ENCODE data around the gene CD48.

CD48 gene

DNA sequence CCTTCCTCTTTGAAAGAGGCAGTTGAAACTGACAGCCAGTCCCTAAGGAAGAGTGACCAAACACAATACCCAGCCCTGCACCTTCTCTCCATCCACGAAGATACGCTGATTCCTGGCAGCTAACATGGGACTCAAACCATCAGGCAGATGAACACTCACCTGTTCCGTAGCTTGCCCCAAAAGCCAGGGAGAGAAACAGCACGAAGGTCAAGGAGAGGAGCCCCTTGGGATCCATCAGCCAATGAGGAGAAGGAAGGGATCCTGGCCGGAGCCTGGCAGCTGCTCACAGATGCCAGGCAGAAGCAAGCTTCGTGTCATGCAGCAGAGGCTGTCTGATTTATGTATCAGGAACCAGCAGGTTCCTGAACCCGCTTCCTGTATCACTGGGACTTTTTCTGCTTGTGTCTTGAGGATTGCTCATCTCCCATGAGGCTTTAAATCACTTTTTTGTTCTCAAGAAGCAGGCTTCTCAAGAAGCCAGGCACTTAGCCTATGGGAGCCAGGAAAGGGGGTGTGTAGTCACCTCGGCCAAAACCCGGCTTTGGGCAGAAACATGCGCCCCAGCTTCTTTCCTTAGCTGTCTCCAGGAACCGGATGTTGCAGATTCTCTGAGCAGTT lies 64.8 kb downstream of the CD48 start, which contains the start of gene SLAMF1:
SLAMF1 (minus strand) TSS at position 334 of the 618 bp plus-strand sequence; CDS start at position 235, 99 bp downstream.
- no peak for DNase-seq

DNA sequence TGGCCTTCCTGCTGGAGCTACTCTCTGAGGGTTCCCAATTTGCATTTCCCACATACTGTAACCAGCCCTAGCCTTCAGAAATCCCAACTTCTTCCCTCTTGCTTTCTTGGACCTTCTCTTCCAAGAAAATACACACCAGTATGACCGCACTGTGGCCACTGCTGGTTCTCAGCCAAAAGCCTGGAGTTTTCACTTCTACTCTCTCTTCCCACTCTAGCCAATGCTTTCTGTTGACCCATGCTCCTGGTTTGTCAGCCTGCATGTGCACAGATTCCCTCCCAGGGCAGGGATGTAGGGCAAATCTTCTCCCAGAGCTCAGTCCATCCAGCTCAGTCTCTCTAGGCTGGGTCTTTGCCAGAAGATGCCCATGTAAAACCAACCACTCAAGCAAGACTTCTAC lies 65.4 kb downstream of the CD48 start:
- DNase-seq, result no peak

DNA sequence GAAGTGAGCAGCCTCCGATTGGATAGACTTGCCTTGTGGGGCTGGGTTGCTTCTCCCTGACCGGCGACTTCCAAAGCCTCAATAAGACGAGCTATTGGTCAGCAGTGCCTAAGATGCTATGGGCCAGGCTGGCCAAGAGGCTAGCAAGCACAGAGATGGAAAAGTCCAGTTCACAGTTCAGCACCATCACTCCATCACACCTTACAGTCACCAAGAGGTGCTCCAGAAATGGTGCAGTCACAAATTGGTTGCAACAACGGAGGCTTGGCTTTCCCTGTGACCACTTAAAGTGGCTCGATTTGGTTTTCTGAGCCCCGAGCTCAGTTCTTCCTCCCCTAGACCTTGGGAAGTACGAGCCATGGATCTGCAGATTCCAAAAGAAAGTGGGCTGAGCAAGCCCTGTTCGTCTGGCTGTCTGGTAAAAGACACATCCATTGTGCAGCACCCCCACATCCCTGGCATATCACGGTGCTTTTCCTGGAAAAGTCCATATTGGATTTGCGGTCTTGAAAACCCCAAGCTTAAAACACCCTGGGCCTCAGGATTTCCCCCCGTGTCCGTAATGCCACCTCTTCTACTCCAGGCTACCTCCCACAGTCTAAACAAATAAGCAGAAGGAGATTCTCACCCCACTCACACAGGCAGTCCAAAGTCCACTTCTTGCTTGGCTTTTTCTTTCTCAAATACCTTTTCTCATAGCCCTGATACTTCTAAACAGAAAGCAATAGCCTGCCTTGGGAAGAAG lies 66.1 kb downstream of the CD48 start:
- no peak for DNase-seq

DNA sequence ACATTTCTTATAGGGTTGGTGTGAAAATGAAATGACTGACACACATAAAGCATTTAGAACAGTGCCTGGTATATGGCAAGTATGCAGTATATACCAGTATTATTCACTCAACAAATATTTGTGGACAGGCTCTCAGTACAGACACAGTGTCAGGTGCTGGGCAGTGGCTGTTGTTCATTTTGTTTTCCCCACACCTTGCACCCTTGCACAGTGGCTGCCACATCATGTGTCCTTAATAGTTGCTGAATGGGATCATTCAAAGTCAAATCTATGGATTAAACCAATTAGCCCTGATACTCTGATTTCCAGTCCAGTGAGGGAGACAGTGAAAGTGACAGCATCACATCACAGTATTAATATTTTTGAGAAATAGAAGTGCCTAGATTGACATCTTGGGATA lies 67.2 kb downstream of the CD48 start:
- DNase-seq, result no peak

DNA sequence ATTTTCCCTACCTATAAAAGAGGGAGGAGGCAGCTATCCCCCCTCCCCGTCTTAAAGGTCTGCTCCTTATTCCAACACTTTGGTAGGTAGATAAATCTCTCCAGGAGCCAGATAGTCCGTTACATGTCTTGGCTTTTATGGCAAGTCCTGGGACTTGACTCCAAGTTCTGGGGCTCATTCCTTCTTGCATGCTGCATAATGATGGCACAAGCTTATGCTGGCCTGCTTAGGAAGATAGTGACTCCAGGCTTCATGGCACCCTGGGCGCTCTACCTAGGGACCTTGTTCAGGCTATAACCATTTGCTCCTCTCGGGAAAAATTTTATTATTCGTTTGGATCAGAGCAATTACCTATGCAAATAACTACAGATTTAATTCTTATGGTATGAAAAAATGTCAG lies 68.5 kb downstream of the CD48 start:
- DNase-seq, result no peak

DNA sequence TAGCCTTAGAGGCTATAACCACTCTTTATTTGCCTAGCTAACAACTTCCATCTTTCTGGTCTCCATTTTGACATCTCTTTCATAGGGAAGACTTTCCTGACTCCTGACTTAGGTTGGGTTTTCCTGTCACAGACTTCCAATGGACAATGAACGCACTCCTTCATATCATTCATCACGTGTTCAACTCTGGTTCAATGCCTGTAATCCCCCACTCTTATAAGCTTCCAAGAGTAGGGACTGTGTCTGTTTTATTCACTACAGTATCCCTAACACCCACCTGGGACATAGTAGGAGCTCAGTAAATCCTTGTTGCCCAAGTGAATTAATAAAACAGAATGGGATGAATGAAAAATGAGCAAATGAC lies 69.4 kb downstream of the CD48 start:
- DNase-seq, result no peak

DNA sequence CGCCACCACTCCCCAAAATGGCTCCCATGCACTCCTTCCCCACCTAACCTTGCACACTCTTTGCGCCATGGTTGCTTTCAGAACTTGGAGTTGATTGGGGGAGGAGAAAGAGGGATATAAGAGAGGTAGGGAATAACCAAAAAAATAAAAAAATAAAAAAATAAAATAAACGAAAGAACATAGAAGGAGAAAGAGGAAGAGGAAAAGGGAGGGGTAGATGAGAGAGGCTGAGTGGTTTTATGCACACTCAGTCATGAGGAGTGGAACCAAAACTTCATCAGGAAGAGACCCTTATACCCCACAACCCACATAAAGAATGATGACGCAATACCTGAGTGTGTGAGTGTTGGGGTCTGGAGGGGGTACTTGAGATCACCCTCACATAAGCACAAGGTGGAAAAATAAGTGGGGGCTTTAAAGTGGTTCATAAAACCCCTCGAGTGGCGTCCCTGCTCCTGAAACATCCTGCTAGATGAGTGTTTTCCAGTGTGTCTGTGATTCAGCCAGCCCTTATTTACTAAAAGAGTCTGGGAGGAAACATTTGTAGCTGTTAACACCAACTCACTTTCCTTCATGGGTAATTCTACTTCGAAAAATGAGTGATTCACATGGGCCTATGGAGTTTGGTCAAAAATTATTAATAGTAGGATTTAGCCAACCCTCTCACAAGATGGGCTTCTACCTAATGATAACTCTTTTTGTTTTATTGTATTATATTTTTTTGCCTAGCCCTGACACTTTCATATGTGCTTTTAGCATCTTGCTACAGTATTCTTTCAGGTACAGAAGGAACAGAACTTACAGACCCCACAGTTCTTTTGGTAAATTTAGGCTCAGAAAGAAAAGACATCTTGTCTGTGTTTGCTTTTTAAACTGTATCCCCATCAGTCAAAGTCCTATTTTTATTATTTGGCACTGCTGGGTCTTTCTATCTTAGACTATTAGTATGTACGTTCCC lies 70.0 kb downstream of the CD48 start:
- DNase-seq, result no peak

DNA sequence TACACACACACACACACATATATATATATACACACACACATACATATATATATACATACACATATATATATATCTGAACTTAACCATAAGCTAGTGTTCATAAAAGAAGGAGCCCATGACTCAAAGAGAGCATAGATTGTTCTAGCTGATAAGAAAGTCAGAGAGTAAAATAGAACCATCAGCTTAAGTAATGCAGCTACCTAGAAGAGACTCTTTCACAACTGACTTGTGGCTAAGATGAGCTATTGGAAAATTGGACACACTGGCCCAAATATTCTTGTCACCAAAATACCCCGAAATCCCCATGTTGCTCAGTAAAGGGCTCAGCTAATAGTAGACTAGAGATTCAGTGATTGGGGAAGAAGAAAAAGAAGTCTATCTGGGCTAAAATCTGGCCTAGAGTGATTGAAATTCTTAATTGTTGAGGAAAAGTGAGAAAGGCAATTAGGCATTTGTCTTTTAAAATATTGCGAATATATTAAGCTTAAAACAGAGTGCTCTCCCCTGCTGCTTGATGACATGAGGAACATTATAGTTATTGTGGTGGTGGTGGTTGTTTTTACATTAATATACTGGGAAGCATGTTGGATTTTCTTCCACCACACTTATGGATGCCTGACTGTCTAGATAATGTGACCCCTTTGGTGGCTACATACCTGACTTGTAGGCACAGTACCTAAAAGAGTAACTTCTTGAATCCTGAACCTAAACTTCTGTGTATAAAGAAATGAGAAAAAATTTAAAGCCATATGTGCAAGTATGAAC lies 71.1 kb downstream of the CD48 start:
- DNase-seq, result no peak

DNA sequence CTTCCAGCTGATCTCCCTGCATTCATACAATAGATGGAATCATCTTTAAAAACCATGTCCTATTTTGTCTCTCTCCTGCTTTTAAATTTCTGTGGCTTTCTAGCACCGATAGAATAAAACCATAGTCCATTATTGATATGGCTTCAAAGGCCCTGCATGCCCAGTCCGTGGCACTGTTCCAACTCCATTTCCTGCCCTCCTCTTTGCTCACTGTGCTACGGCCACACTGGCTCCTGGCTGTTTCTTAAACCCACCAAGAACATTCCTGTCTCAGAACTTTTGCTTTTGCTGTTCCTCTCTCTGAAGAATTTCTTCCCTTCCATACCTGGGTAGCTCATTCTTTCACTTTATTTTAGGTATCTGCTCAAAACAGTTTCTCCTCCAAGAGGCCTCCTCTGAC lies 72.0 kb downstream of the CD48 start:
- DNase-seq, result no peak

DNA sequence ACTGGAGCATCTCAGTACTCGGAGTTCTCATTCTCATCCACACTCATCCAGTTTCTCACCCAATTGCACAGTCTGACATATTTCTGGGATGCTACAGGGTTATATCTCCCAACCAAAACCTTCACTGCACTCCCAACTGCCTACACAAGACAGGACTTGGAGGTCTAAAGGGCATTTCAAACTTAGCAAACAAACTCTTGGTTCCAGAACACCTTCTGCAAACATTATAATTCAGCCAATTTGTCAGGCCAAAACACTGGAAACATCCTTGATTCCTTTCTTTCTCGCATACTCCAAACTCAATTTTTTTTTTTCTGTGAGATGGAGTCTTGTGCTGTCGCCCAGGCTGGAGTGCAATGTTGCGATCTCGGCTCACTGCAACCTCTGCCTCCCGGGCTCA lies 72.7 kb downstream of the CD48 start:
- no peak for DNase-seq

DNA sequence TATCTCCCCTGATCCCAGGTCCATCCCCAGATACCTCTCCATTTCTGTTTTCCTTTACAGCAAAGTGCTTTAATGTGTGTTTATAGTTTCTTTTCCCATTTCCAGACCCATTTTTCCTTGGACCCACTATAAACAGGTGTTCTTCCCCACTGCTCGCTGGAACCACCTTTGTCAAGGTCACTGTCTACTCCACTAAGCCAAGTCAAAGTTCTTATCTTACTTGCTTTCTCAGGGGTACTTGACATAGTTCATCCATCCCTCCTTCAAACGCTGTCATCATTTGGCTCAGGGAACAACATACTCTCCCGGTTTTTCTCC lies 73.1 kb downstream of the CD48 start:
- no peak for DNase-seq

DNA sequence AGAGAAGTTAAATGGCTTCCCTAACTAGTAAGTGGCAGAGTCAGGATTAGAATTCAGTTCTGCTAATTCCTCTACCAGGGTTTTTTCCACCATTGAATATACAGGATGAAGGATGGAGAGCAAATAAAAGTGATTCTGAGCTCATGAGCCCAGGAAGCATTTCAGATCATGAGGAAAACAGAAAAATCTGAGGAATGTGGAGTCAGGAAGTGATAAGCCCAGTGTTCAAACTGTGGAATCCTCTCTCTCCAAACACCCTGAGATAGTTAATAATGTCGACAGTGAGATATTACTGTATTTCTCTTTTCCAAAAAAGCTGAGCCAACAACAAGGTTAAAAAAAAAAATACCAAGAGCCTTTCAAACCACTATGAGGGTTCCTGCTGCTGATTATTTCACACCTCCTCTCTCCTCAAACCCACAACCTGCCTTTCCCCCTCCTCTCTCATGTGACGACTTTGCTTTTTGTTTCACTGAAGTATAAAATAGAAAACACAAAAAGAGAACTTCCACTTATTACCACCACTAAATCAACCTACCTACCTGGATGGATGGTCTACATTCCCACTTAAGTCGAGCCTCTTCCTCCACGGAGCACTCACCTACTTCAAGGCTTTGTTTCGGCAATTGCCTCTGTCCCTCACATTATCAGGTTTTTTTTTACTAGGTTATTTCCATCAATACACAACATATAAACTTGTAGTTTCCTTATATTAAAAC lies 73.6 kb downstream of the CD48 start:
- DNase-seq, result peak; percentile 60

DNA sequence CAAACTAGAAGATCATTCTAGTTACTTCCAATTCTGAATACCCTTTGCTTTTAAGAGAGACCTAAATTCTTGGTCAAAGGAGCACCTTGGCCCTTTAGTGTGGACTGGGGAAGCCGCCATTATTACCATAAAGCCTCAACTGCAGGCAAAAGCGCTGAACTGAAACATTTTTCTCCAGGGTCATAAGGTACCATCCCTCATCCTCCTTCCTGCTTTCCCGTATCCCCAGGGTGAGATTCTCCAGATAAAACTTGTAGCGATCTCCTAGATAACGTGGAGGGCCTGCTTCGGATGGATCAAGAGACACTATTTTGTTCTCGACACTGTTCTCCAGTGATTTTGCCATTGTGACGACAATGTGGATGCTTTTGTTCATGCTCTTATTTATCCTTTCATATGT lies 74.6 kb downstream of the CD48 start:
- no peak for DNase-seq

DNA sequence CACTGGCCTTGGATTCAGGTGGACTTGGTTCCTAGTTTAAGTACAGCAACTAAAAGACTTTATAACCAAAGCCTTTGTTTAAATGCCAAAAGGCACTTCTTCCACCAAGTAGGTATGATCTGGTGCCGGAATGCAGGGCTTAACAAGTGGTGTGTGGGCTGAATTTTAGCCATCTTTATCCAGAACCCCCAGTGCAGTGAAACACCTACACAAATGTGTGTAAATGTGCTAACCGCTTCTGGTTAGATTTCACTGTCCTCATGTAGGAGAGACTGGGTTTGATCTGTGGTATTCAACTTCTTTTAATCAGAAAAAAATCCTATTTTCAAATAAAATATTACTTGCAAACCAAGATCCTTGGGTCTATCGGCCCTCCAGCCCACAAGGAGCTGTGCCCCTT lies 75.1 kb downstream of the CD48 start:
- DNase-seq, result no peak

DNA sequence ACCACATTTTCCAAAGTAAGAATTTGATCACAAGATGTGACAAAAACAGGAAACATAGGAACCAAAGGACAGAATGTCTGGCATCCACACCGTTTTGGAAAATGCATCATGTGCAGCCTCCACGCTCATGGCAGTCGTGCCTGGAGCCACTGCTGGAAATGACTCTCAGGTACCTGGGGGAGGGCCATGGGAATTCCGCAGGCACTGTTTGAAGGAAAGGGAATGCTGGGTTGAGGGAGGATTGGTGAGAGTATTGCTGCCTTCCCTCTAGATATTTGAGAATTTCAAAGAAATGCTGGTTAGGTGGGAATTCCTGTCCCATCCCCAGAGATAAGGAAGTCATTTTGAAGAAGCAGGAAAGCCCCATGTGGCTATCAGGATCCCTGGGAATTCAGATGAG lies 75.5 kb downstream of the CD48 start:
- DNase-seq, result no peak

DNA sequence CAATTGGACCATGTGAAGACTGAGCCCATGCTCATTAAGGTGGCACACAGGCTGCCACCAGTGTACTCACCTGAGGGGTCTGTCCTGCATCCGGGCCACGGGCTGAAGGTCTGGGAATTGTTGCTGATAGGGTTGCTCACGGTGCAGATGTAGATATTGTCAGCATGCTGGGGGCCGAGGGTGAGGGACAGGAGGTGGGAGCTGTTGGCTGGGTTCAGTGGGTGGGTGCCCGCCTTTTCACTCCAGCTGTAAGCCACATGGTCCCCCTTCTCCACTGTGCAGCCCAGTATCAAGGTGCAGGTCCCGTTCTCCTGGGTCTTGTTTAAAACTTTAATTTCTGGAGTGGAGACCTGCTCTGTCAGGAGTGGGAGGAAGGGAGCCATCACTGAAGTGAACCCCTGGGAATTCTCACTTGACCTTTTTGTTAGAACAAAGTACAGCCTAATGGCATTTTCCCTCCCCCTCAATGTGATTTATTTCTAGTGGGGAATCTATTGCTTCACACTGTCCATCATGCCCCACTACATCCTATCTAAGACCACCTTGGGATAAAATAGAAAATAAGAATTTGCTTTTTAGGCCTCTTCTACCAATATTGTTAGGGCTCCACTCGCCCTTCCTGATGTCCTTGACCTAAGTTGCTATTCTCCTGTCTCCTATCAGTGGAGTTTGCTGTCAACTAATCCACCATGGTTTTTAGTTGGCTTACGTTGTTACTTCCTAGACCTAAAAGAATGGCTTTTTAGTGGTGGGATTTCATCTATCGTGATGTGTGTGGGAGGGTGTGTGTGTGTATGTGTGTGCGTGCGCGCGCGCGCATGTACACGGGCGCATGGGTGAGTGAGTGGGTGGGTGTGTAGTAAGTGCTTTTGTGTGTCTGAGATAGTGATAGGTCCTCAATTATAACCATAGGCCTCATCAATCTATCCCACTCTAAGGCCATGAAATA lies 76.8 kb downstream of the CD48 start:
- DNase-seq, result no peak

DNA sequence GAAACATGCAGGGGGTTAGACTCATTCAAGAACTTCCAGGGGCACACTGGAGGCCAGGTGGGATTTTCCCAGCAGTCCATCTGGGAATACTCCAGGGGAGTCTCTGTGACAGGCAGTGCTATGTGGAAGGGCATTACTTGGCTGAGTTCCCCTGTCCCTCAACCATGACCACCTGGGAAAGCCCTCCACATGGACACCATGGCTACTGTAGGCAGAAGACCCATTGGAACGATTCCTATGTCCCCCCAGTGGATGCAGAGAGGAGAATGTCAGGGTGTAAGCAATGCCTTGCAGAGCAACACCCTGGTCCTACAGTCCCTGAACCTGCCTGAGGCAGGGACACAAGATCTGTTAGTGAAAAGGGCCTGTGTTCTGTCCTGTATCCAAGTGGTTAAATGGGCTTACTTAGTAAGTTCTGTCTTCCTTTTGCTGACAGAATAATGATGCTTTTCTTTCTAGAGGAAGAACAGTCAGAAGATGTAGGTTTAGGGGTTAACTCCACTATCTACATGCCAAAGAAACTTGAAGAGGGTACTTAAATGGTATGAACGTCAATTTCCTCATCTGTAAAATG lies 78.2 kb downstream of the CD48 start:
- no peak for DNase-seq

DNA sequence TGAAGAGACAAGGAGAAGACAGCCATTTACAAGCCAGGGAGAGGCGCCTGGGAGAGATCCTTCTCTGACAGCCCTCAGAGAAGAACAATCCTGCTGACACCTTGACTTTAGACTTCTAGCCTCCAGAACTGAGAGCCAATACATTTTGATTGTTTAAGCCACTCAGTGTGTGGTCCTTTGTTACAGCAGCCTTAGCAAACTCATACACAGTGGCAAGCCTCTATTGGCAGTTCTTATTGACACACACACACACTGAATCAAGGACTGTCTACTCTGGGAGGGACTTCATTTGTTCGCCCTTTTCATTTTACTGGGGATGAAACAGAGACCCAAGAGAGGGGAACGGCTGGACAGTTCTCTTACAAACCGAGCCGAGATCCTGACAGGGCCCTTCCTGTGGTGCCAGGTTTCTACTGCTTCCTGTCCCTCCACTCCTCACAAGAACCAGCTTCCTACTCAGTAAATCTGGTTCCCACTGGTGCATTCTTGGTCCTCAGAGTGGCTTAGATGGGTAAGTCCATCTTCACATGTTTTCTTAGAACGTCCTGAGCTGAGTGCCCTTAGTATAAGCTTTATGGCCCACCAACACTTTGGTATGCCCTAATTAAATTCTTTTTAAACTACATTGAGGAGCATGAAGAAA lies 79.5 kb downstream of the CD48 start:
- DNase-seq, result no peak

DNA sequence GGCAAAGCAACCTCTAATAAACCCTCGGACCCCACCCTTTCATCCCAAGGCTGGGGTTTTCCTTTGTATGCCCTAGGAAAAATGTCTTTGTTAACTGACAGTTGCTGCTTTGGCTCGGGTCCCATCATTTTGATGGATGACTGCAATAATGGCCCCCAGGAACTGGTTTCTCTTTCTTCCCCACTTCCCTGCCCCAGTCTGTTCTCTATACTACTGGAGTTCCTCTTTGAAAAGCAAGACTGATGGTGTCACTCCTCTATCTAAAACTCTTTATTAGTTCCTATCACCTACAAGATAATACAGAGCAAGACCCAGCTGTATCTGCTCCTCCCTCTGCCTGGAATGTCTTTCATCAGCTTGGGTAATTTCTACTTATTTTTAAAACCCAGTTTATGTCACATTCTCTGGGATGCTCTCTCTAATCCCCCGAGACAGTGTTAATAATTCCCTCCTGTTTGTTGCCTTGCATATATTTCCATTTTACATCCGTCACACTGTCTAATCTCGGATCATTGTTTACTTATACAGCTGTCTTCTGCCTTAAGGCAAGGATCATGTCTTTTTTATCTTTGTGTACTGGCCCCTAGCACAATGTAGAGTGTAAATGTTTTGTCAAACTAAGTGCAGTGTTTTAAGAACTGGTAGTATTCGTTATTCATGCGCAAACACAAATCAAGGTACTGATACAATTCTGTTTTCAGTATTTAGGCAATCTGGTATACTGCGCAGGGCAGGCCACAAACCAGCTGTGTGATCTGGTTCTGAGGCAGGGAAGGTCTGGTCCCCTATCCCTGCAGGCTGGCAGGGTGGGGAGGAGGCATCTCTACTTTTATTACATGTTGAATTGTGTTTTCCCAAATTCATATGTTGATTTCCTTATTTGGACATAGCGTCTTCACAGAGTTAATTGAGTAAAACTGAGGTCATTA lies 80.8 kb downstream of the CD48 start:
- DNase-seq, result no peak

Data from activated gamma-delta T cell treated with Interleukin-2 at 50 U/mL for 16 hours (primary cell).